ENCODE results near the gene TRAF3.

Gene TRAF3

GRCh38 chr14:102909911-102910310, 132.7 kb downstream of the TRAF3 start:
- Mint-ChIP-seq H3K9me3 (no peaks in the 10 kb centered on the region), H3K36me3 (ENCODE audit: low read depth) (peaks cover 32% of the 10 kb centered on the region), H3K4me1 (ENCODE audit: low read depth) (no peaks in the 10 kb centered on the region), H3K4me3 (no peak overlapping the region), H3K27ac (no peak overlapping the region), H3K27me3 (no peaks in the 10 kb centered on the region)

GRCh38 chr14:102910442-102910841, 133.2 kb downstream of the TRAF3 start:
- Mint-ChIP-seq H3K27me3 (no peaks in the 10 kb centered on the region), H3K9me3 (no peaks in the 10 kb centered on the region), H3K27ac (peak overlapping the region; percentile 1), H3K36me3 (ENCODE audit: low read depth) (peaks cover 26% of the 10 kb centered on the region), H3K4me1 (ENCODE audit: low read depth) (no peaks in the 10 kb centered on the region), H3K4me3 (no peak overlapping the region)

- H3K9me3 Mint-ChIP-seq, result no peaks in the 10 kb centered on the region
- no peaks in the 10 kb centered on the region for H3K27me3 Mint-ChIP-seq
- no peak overlapping the region for H3K27ac Mint-ChIP-seq
- peaks cover 18% of the 10 kb centered on the region for H3K36me3 Mint-ChIP-seq (ENCODE audit: low read depth)
- no peaks in the 10 kb centered on the region for H3K4me1 Mint-ChIP-seq (ENCODE audit: low read depth)
- H3K4me3 Mint-ChIP-seq, result no peak overlapping the region
Measured at GRCh38 chr14:102911541-102911951, 134.3 kb downstream of the TRAF3 start.

GRCh38 chr14:102911991-102912761, 134.9 kb downstream of the TRAF3 start:
- H3K4me3 Mint-ChIP-seq, result no peak overlapping the region
- no peak overlapping the region for H3K27ac Mint-ChIP-seq
- peaks cover 1% of the 10 kb centered on the region for H3K4me1 Mint-ChIP-seq (ENCODE audit: low read depth)
- no peaks in the 10 kb centered on the region for H3K9me3 Mint-ChIP-seq
- H3K36me3 Mint-ChIP-seq (ENCODE audit: low read depth), result peaks cover 14% of the 10 kb centered on the region
- no peaks in the 10 kb centered on the region for H3K27me3 Mint-ChIP-seq

- peaks cover 4% of the 10 kb centered on the region for H3K4me1 Mint-ChIP-seq (ENCODE audit: low read depth)
- H3K27ac Mint-ChIP-seq, result no peak overlapping the region
- no peaks in the 10 kb centered on the region for H3K27me3 Mint-ChIP-seq
- no peak overlapping the region for H3K4me3 Mint-ChIP-seq
- no peaks in the 10 kb centered on the region for H3K9me3 Mint-ChIP-seq
- H3K36me3 Mint-ChIP-seq (ENCODE audit: low read depth), result peaks cover 7% of the 10 kb centered on the region
Measured at GRCh38 chr14:102913341-102914211, 136.3 kb downstream of the TRAF3 start.

- no peaks in the 10 kb centered on the region for H3K27me3 Mint-ChIP-seq
- H3K9me3 Mint-ChIP-seq, result no peaks in the 10 kb centered on the region
- H3K4me3 Mint-ChIP-seq, result no peak overlapping the region
- peaks cover 4% of the 10 kb centered on the region for H3K4me1 Mint-ChIP-seq (ENCODE audit: low read depth)
- peaks cover 7% of the 10 kb centered on the region for H3K36me3 Mint-ChIP-seq (ENCODE audit: low read depth)
- no peak overlapping the region for H3K27ac Mint-ChIP-seq
Measured at GRCh38 chr14:102914474-102915291, 137.4 kb downstream of the TRAF3 start.

GRCh38 chr14:102915292-102916110, 138.3 kb downstream of the TRAF3 start:
- no peaks in the 10 kb centered on the region for H3K9me3 Mint-ChIP-seq
- no peak overlapping the region for H3K4me3 Mint-ChIP-seq
- H3K27ac Mint-ChIP-seq, result no peak overlapping the region
- peaks cover 7% of the 10 kb centered on the region for H3K36me3 Mint-ChIP-seq (ENCODE audit: low read depth)
- H3K4me1 Mint-ChIP-seq (ENCODE audit: low read depth), result peaks cover 4% of the 10 kb centered on the region
- H3K27me3 Mint-ChIP-seq, result no peaks in the 10 kb centered on the region

- Mint-ChIP-seq H3K36me3 (ENCODE audit: low read depth) (no peaks in the 10 kb centered on the region), H3K27ac (no peak overlapping the region), H3K4me3 (no peak overlapping the region), H3K4me1 (ENCODE audit: low read depth) (peaks cover 4% of the 10 kb centered on the region), H3K9me3 (no peaks in the 10 kb centered on the region), H3K27me3 (no peaks in the 10 kb centered on the region)
Measured at GRCh38 chr14:102916347-102917055, 139.3 kb downstream of the TRAF3 start.

GRCh38 chr14:102917056-102917385, 139.8 kb downstream of the TRAF3 start:
- Mint-ChIP-seq H3K36me3 (ENCODE audit: low read depth) (no peaks in the 10 kb centered on the region), H3K27me3 (no peaks in the 10 kb centered on the region), H3K27ac (no peak overlapping the region), H3K4me1 (ENCODE audit: low read depth) (peaks cover 4% of the 10 kb centered on the region), H3K9me3 (no peaks in the 10 kb centered on the region), H3K4me3 (no peak overlapping the region)

GRCh38 chr14:102917469-102918211, 140.4 kb downstream of the TRAF3 start:
- H3K27me3 Mint-ChIP-seq, result no peaks in the 10 kb centered on the region
- H3K4me3 Mint-ChIP-seq, result no peak overlapping the region
- no peaks in the 10 kb centered on the region for H3K9me3 Mint-ChIP-seq
- no peak overlapping the region for H3K27ac Mint-ChIP-seq
- H3K4me1 Mint-ChIP-seq (ENCODE audit: low read depth), result peaks cover 4% of the 10 kb centered on the region
- no peaks in the 10 kb centered on the region for H3K36me3 Mint-ChIP-seq (ENCODE audit: low read depth)

GRCh38 chr14:102918438-102918837, 141.2 kb downstream of the TRAF3 start:
- Mint-ChIP-seq H3K4me3 (no peak overlapping the region), H3K27ac (no peak overlapping the region), H3K4me1 (ENCODE audit: low read depth) (peaks cover 4% of the 10 kb centered on the region), H3K27me3 (peaks cover 3% of the 10 kb centered on the region), H3K36me3 (ENCODE audit: low read depth) (no peaks in the 10 kb centered on the region), H3K9me3 (no peaks in the 10 kb centered on the region)

GRCh38 chr14:102920273-102920997, 143.2 kb downstream of the TRAF3 start:
- no peaks in the 10 kb centered on the region for H3K36me3 Mint-ChIP-seq (ENCODE audit: low read depth)
- peaks cover 8% of the 10 kb centered on the region for H3K4me1 Mint-ChIP-seq (ENCODE audit: low read depth)
- no peak overlapping the region for H3K4me3 Mint-ChIP-seq

GRCh38 chr14:102920998-102921304, 143.7 kb downstream of the TRAF3 start:
- H3K4me3 Mint-ChIP-seq, result no peak overlapping the region
- H3K9me3 Mint-ChIP-seq, result no peaks in the 10 kb centered on the region
- H3K27me3 Mint-ChIP-seq, result peaks cover 7% of the 10 kb centered on the region
- H3K36me3 Mint-ChIP-seq (ENCODE audit: low read depth), result no peaks in the 10 kb centered on the region
- H3K4me1 Mint-ChIP-seq (ENCODE audit: low read depth), result peaks cover 8% of the 10 kb centered on the region
- H3K27ac Mint-ChIP-seq, result no peak overlapping the region

More at GRCh38 chr14:102920273-102920997, 143.2 kb downstream of the TRAF3 start:
- Mint-ChIP-seq H3K9me3 (no peaks in the 10 kb centered on the region), H3K27me3 (peaks cover 3% of the 10 kb centered on the region), H3K27ac (no peak overlapping the region)

Measured in stimulated activated naive CD8-positive, alpha-beta T cell treated with anti-CD3 and anti-CD28 coated beads, Interleukin-15, Interleukin-2, amounts not matched to agents 100 ng/mL and 50 ng/mL, for 24 hours (primary cell).